Neuron (in vitro differentiated cells): Measurements from ENCODE around the gene KIF23.
A peak's percentile ranks its signal among the peaks of the same experiment; 100 is the strongest.
"Not testable (repeated sequence)": the region's sequence is repeated elsewhere in the genome, so short reads cannot be mapped to it uniquely, and the experiment has no call there.

Experiments
- H2AFZ ChIP-seq: one replicate; pipeline ENCODE4 v1.6.1; 2013; ENCODE audit warnings: low read depth, mild to moderate bottlenecking, inconsistent platforms, low read length, moderate library complexity
- H3K27me3 ChIP-seq: one replicate; pipeline ENCODE4 v1.6.1; 2013; ENCODE audit warnings: low read length; ENCODE audit not compliant: insufficient read depth
- H3K36me3 ChIP-seq: one replicate; pipeline ENCODE4 v1.6.1; 2013; ENCODE audit warnings: low read length; ENCODE audit not compliant: insufficient read depth
- H3K4me1 ChIP-seq: one replicate; pipeline ENCODE4 v1.6.1; 2013; ENCODE audit warnings: low read length; ENCODE audit not compliant: insufficient read depth
- H3K4me3 ChIP-seq: 2 replicates; pipeline ENCODE4 v1.5.1; 2013; ENCODE audit warnings: mild to moderate bottlenecking, low read length, moderate library complexity
- H3K9me3 ChIP-seq: one replicate; pipeline ENCODE4 v1.6.1; 2013; ENCODE audit warnings: low read length

KIF23 gene

DNA sequence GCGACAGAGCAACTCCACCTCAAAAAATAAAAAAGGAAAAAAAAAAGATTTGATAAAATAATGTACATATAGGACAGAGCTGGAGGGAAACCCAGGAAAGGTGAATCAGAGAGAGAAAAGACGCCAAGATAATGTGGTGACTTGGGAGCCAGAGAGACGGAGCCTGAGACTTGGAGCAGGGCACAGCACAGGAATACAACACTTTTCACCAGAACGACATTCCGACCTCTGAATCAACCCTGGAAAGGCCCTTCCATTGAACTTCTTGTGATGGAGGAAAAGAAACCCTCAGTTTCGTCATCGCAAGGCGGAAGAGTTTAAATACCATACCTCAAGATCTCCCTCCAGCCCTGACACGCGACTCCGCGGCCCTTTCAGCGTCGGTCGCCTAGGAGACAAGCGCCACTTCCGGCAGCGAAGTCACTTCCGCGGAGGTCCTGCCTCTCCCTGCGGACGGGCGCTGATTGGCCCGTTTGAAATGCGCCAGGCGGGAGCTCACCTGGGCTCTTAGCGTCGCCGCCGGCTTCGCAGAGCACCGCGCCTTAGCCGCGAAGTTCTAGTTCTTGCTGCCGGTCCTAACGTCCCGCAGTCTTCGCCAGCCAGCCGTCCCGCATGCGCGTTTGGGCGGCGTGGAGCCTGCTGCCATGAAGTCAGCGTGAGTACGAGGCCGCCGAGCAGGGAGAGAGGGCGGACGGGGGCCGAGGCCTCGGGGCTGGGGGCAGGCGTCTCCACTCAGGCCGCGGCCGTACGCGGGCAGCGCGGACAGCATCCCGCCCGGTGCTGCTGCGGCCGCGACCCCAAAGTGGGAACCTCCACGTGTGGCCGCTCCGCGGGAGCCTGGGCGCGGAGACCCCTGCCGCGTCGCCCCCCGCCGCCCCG lies at the start of gene KIF23:
Gene KIF23, plus strand, starts transcription at position 528 of the 879 bp plus-strand sequence. Its CDS starts 117 bp downstream, at position 645.
- Histone ChIP-seq H3K4me1 (peaks cover 13% of the 10 kb centered on the region), H2AFZ (peak within 1 kb of the TSS; percentile 95), H3K36me3 (peaks cover 13% of the 10 kb centered on the region), H3K4me3 (peak within 1 kb of the TSS; percentile 97), H3K9me3 (no peaks in the 10 kb centered on the region), H3K27me3 (no peaks in the 10 kb centered on the region)

GRCh38 chr15:69367236-69367635 lies 46.9 kb upstream of the KIF23 start:
- H3K4me3 ChIP-seq = no peak overlapping the region
- peaks cover 4% of the 10 kb centered on the region for H3K27me3 ChIP-seq
- no peaks in the 10 kb centered on the region for H3K9me3 ChIP-seq

DNA sequence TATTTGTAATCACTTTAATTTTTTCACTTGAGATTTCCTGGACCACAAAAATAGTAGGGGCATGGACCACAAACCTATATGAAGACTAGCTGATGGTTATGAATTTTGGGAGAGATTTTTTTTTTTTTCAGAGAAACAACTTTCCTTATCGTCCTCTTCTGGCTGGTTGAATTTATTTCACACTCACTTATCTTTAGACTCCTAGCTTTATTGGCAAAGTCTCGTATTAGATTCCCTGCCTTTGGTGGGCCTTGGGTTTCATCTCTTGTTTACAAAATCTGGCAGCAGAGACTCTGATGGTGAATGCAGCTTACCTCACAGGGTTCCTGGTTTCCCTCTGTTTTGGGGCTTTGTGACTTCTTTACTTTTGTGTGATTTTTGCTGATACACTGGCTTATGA lies 44.5 kb upstream of the KIF23 start:
- H3K27me3 ChIP-seq = peaks cover 4% of the 10 kb centered on the region
- H3K4me3 ChIP-seq = no peak overlapping the region
- no peaks in the 10 kb centered on the region for H3K36me3 ChIP-seq
- no peak overlapping the region for H2AFZ ChIP-seq
- no peaks in the 10 kb centered on the region for H3K4me1 ChIP-seq
- peaks cover 2% of the 10 kb centered on the region for H3K9me3 ChIP-seq

More at GRCh38 chr15:69367236-69367635, 46.9 kb upstream of the KIF23 start:
- no peaks in the 10 kb centered on the region for H3K36me3 ChIP-seq
- H2AFZ ChIP-seq = no peak overlapping the region
- H3K4me1 ChIP-seq = no peaks in the 10 kb centered on the region

- H2AFZ ChIP-seq = no peak overlapping the region
- H3K27me3 ChIP-seq = peaks cover 6% of the 10 kb centered on the region
- peaks cover 2% of the 10 kb centered on the region for H3K9me3 ChIP-seq
- no peaks in the 10 kb centered on the region for H3K4me1 ChIP-seq
- H3K36me3 ChIP-seq = no peaks in the 10 kb centered on the region
- H3K4me3 ChIP-seq = no peak overlapping the region
Observed at GRCh38 chr15:69373406-69373805, 40.7 kb upstream of the KIF23 start.

DNA sequence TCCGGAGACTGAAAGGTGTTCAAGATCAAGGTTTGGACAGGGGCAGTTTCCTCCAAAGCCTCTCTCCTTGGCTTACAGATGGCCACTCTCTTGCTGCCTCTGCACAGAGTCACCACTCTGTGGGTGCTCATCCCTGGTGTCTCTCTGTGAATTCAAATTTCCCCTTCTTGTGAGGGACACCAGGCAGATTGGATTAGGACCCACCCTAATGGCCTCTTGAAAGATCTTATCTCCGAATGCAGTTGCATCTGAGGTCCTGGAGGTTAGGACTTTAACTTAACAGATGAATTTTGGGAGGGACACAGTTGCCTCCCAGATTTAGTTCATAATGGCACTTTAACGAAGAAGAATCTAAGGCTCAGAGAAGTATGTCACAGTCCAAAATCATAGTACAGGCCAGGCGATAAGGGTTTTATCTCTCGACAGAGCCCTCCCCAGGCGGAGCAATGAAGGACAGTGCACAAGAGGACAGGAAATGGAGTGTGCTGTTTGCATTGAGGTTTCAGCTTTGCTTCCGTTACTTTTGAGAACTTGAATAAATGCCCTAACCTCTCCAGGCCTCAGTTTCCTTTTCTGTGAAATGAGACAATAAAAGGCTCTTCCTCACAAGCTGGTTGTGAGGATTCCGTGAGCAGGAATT lies 38.9 kb upstream of the KIF23 start:
- Histone ChIP-seq H3K9me3 (peaks cover 2% of the 10 kb centered on the region), H3K27me3 (peaks cover 7% of the 10 kb centered on the region), H2AFZ (no peak overlapping the region), H3K4me3 (no peak overlapping the region), H3K36me3 (no peaks in the 10 kb centered on the region), H3K4me1 (no peaks in the 10 kb centered on the region)

- no peak overlapping the region for H3K4me3 ChIP-seq
- H2AFZ ChIP-seq = no peak overlapping the region
- H3K27me3 ChIP-seq = peaks cover 10% of the 10 kb centered on the region
- no peaks in the 10 kb centered on the region for H3K36me3 ChIP-seq
- H3K4me1 ChIP-seq = no peaks in the 10 kb centered on the region
- peaks cover 2% of the 10 kb centered on the region for H3K9me3 ChIP-seq
Observed at GRCh38 chr15:69377216-69377970, 36.8 kb upstream of the KIF23 start.

DNA sequence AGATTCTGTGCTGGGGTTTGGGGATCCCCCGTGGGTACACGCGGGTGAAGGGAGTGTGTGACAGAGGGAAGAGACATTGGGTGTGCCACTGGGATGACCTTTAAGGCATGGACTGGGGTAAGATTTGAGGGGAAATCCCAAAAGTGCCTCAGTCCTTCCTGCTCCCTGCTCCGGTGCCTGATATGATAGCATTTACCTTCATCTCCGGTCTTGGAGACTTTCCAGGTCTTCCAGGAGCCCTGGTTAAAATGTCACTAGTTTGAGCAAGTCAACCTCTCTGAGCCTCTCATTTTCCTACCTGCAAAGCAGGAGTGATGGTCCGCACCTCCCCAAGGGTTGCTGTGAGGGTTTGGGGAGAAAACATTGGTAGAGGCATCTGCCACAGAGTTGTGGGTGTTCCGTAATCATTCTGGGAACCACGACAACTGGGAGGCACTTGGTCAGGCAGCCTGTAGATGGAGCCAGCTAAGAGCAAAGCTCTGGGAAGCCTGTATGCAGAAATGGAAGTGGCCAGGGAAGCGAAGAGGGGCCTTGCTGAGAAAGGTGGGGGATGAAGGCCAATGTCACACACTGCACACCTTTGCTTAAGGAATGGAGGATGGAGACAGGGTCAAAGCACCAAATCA lies 33.9 kb upstream of the KIF23 start:
- Histone ChIP-seq H3K36me3 (no peaks in the 10 kb centered on the region), H3K27me3 (peaks cover 10% of the 10 kb centered on the region), H3K4me3 (no peak overlapping the region), H3K9me3 (no peaks in the 10 kb centered on the region), H3K4me1 (no peaks in the 10 kb centered on the region), H2AFZ (no peak overlapping the region)

GRCh38 chr15:69380726-69381105 lies 33.4 kb upstream of the KIF23 start:
- Histone ChIP-seq H3K9me3 (no peaks in the 10 kb centered on the region), H2AFZ (no peak overlapping the region), H3K4me3 (no peak overlapping the region), H3K4me1 (no peaks in the 10 kb centered on the region), H3K36me3 (no peaks in the 10 kb centered on the region), H3K27me3 (peaks cover 8% of the 10 kb centered on the region)

DNA sequence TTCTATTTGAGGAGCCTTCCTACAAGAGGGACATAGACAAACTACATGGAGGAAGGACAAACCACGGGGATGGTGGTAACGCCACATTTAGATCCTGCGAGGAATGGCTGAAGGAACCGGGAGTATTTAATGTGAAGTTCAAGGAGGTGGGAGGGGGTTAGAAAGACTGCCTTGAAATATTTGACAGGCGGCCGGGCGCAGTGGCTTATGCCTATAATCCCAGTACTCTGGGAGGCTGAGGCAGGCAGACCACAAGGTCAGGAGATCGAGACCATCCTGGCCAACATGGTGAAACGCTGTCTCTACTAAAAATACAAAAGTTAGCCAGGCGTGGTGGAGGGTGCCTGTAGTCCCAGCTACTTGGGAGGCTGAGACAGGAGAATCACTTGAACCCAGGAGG lies 32.0 kb upstream of the KIF23 start:
- not testable (repeated sequence) for H3K4me1 ChIP-seq, H3K27me3 ChIP-seq, H3K36me3 ChIP-seq, H2AFZ ChIP-seq, H3K9me3 ChIP-seq, H3K4me3 ChIP-seq

- not testable (repeated sequence) for H3K9me3 ChIP-seq, H3K4me1 ChIP-seq, H3K36me3 ChIP-seq, H3K4me3 ChIP-seq, H2AFZ ChIP-seq
- peaks cover 13% of the 10 kb centered on the region for H3K27me3 ChIP-seq
Observed at GRCh38 chr15:69384066-69384465, 30.1 kb upstream of the KIF23 start.

GRCh38 chr15:69384626-69385598 lies 29.2 kb upstream of the KIF23 start:
- no peaks in the 10 kb centered on the region for H3K4me1 ChIP-seq
- no peaks in the 10 kb centered on the region for H3K9me3 ChIP-seq
- H3K36me3 ChIP-seq = no peaks in the 10 kb centered on the region
- no peak overlapping the region for H2AFZ ChIP-seq
- H3K4me3 ChIP-seq = no peak overlapping the region
- H3K27me3 ChIP-seq = peaks cover 11% of the 10 kb centered on the region

DNA sequence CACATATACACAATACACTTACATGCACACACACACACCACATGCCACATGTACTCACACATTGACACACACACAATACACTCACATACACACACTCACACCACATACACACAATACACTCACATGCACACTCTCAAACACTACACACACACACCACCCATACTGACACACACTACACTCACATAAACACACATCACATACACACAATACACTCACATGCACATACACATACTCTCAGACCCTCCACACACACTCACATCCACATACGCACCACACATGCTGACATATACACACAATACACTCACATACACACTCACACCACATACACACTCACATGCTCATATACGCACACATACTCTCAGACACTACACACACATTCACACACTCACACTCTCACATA lies 28.3 kb upstream of the KIF23 start:
- Histone ChIP-seq H3K36me3 (no peaks in the 10 kb centered on the region), H3K27me3 (peaks cover 11% of the 10 kb centered on the region), H2AFZ (no peak overlapping the region), H3K4me1 (no peaks in the 10 kb centered on the region), H3K9me3 (no peaks in the 10 kb centered on the region), H3K4me3 (no peak overlapping the region)
